ENCODE results near the gene BEND7.
A peak's percentile ranks its signal among the peaks of the same experiment; 100 is the strongest.

GRCh38 chr10:13414855-13415254 is 114.0 kb downstream of the BEND7 start:
- TF ChIP-seq CTCF (IDR thresholded peaks at IDR 0.05) (peak; percentile 14 to 56 (median 40)), POLR2A (IDR thresholded peaks at IDR 0.05) (no peak)

All from body of pancreas (tissue), 4 donors.